COR-L47 (cell line): Measurements from ENCODE around the gene ACKR3.

Experiments
- DNase-seq: peaks from one replicate; lab custom pipeline; 2025; lab: John Stamatoyannopoulos, UW

ACKR3 gene

DNA sequence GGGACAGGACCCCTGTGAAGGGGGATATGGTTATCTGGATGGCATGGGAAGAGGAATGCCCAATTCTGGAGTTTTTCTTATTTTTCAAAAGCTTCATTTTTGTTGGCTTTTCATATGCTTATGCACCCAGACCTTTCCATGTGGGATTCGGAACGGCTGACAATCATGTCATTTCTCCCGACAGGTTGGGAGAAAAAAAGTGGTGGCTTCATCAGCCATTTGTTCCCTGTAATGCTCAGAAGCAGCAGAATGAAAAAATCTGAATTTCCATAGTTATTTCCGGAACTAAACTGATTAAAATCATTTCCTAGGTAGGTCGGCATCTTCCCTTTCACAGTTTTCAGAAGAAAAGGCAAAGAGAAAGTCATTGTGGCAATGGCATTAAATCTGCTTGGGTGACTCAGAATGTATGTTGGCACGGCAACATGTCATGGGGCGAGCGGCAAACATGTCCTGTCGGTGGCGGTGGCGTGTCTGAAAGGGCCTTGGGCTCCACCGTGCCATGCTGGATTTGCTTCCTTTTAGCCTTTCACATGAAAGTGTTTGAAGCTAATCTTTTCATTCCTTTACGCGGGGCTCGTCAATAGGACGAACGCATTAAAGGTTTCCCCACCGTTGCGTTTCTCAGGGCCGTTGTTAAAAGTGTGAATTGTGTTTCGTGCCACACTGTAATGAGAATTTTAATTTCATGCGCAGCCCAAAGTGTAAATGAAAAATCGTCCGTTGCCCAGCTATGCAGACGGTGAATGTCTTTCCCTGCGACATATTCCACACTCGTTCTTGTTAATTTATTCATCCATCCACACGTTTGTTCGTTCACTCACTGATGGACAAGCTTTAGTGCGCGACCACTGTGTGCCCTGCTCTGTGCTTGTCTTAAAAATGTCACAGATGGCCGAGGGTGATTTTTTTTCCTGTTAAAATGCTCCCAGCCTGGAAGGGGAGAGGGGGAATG is 18.5 kb downstream of the ACKR3 start:
- no peak for DNase-seq

DNA sequence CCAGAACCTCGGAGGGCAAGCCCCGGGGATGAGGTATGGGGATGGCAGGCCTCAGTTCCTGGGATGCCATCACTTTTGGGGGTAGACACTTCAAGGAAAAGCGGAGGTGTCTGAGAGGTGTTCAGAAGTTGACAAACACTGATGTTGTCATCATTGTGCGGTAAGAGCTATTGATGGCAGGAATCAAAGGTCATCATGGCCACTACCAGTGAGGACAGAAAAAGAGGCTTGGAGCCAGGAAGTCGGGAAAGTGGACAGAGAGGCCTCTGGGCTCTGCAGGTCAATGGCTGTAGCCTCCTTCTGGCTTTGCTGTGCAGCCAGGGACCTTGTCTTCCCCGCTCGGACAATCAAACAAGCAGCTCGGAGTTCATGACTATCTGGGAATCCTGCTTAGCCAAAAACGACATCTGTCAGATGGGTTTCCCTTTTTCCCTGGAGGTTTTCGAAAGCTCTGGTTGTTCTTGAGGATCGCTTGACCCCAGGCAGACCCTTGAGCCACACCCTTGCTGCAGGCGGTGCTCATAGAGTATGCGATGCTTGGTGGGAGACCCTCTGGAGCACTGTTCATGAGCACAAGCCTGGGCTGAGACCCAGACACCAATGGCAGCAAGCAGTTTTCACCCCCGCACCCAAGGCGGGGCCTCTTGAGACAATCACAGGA is 19.4 kb downstream of the ACKR3 start:
- no peak for DNase-seq

DNA sequence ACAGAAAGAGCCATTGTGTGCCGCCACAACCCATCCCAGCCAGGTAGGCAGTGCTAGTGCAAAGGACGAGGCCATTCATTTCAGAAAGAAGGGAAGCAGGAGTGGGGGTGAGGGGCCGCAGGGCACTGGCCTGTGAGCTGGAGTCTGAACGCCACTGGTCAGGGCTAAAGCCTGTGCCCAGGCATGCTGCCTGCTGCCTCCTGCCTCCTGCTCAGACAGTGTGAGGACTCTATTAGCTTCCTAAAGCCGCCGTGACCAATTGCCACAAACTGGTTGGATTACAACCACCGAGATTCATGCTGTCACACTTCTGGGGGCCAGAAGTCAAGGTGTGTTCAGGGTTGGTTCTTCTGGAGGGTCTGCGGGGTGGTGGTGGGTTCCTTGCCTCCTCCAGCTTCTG is 21.2 kb downstream of the ACKR3 start:
- no peak for DNase-seq

DNA sequence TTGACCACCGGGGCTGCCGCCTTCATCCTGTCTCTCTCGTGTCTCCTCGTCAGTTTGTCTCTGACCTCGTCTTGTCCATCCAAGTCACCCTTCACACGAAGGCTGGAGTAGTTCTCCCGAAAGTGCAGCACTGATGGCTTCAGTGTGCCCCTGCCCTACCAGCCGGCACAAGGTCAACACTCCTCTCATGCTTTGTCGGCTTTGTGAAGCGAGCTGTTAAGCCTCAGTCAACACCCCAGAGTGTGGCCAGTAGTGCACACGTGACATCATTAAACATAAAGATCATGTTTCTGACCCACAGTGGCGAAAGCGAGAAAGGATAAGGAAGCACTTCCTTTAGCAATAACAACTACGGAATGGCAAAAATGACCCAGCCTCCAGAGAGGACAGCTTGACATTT is 23.2 kb downstream of the ACKR3 start:
- no peak for DNase-seq

DNA sequence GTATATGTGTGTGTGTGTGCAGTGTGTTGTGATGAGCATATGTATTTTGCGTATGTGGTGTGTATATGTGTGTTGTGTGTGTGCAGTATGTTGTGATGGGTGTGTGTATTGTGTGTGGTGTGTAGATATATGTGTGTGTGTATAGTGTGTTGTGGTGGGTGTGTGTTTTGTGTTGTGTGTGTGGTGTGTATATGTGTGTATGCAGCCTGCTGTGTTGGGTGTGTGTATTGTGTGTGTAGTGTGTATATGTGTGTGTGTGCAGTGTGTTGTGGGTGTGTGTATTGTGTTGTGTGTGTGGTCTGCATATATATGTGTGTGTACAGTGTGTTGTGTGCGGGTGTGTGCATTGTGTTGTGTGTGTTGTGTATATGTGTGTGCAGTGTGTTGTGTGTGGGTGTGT is 23.9 kb downstream of the ACKR3 start:
- DNase-seq: no peak

DNA sequence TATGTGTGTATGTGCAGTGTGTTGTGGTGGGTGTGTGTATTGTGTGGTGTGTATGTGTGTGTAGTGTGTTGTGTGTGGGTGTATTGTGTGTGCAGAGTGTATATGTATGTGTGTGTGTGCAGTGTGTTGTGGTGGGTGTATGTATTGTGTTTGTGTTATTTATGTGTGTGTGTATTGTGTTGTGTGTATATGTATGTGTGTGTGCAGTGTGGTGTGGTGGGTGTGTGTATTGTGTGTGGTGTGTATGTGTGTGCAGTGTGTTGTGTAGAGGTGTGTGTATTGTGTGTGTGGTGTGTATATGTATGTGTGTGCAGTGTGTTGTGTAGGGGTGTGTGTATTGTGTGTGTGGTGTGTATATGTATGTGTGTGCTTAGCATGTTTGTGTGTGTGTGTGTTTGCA is 24.3 kb downstream of the ACKR3 start:
- DNase-seq: no peak

DNA sequence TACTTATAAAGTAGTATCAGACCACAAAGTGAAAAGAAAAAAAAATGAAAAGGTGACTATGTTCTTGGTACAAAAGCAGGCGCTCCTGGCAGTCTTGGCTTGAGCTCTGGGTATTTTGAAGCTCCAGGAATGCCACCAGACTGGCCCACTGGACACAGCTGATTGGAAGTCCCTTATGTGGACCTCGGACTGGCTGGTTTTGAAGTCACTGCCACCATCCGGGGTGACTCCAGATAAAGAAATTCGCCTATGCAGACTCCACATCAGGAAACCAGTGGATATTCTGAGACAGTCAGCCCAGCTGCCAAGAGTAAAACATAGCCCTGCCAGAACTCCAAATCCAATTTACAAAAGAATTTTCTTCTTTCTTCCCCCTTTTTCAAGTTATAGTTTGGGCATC is 28.0 kb downstream of the ACKR3 start:
- no peak for DNase-seq

DNA sequence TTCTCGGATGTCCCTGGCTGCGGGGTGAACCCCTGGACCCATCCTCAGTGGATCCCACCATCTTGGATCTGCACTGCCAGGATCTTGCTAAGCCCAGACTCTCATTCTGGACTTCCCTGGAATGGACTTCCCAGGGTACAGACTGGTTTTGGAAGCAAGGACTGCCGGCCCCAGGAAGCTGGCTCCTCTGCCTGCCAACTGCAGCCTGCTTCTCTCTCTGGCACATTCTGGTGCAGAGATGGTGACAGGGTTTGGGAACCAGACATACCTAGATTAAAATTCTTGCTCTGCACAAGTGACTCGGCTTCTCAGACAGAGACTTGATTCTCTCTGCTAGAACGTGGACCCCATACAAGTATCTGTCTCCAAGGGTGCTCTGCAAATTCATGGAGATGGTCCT is 29.4 kb downstream of the ACKR3 start:
- DNase-seq: no peak

DNA sequence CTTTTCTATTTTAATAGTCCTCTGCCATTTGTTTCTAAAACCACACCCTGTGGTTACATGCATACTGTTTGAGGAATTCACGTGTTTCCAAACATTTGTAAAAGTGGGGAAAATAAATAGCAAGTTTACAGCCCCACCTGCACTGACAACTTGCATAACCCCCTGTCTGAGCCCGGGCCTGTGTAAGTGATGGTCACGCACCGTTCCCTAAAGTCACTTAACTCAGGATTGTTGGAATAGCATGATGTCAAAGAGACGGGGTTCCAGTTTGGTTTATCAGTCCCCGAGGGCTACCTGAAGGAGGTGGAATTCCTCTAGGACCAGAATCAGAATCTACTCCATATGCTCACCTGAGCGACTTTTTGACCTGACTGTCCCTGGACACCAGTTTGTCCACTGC is 30.5 kb downstream of the ACKR3 start:
- DNase-seq: no peak

DNA sequence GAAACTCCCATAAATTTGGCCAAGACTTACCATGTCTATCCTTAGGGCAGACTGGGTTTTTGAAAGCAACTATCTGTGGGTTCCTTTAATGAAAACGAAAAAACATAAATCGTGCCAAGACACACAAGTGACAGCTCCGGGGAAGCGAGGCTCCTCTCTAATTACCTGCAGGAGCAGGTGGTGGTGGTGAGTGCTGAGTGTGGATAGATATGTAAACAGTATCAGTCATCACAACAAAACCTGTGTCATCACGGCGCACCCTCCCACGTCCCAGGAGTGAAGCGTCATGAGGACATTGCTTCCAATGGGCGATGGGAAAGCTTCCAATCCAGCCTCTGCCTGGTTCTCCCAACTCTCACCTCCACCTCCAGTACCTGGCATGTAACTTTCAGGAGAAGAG is 31.3 kb downstream of the ACKR3 start:
- DNase-seq: peak; percentile 34

DNA sequence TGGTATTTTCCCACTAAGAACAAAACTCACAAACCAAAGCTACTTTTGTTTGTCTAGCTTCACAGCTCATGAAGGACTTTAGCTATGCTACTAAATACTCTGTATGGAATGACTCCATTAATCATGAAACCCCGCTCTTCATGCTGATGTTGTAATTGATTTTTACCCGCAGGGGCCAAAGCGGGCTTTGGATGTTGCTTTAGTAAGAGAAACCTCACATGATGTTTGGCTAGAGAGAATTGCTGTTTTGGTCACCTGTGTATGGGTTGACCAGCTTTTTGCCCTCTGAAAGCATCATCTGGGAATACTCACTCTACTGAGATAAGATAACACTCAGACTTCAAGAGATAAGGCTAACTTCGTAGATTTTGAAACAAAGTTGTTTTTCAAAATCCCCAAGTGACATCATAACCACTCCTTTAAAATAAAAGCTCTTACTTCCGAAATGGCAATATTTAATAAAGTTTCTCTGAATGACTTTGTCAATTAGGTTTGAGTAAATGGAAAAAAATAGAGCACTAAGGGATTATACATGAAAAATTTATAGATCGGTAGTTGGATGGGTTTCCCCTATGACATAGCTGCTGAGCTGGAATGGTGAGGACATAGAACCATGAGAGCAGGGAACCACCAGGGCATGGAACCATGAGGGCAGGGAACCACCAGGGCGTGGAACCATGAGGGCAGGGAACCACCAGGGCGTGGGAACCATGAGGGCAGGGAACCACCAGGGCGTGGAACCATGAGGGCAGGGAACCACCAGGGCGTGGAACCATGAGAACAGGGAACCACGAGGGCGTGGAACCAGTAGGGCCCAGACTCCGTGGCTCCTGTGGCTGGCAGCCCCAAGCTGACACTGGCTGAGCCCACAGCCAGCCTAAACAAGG is 31.9 kb downstream of the ACKR3 start:
- DNase-seq: no peak

DNA sequence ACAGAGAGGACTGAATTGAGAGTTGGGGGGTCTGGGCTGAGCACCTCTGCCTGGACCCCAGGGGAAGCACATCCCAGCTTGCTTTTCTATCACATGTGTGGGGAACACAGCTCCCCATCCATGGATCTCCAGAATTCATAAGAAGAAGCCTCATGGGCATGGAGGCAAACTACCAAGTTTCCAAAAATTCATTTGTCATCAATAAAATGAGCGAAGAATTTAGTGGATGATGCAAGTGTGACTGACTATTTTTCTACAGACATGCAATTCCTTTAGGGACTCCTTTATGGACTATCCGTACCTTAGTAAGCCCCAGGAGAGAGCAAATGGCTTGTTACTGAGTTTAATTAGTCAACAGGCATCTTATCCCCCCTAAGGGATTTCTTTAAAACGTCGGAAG is 33.1 kb downstream of the ACKR3 start:
- DNase-seq: no peak

DNA sequence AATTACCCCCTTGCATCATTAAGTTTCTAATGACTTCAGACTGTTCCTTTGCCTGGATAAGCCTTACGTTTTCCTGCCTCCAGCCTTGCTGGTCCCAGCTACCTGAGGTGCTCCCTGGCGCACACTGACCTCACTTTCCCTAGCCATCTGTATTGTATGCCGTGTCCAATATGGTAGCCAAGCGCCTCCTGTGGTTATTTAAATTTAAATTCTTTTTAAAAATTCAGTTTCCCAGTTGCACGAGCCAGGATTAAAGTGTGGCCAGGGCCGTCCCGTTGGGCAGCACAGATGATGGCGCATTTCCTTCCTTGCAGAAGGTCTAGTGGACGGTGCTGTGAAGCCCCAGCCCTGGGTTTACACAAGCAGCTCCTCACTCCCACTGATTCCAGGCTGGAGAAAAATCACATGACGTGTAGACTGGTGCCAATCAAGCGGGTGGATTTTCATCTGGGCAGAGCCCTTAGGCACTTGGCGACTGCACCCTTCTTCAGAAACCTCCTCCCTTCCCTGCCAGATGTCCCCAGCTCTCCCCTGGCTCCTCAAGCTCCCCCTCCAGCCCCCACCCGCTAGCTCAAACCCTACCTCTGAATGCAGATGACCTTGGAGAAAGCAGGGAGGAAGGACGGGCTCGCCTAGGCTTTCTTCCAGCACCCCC is 33.9 kb downstream of the ACKR3 start:
- DNase-seq: no peak

DNA sequence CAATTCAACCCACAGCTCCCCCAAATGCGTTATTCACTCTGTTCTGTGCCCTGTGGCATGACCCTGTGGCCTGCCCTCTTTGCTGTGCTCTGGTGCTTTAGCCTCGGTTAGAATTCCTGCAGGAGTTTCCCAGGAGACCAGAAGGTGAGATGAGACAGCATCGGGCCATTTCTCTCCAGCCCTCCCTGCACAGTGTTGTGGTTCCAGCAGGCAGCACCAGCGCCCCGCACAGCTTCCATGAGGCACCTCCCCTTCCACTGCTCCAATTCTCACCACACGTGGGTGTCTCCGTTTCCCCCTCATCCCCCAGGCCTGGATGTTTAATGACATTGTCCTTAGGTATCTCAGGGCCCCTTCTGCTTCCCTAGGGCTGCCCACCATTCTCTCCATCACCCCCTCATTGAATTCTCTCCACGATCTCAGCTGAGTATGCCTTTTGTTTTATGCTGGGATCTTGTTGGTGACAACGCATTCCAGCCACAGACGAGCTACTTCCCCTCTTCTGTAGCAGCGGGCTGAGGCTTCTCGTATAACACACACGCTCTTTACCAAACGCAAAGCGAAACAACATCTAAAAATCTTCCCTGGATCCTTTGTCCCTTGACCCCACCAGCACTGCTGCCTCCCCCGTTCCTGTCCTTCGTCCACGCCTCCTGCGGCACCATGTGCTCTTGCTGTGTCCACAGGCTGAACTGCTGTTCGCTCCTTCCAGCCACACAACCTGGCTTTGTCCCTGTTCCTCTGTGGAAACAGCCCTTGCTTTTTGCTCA is 35.1 kb downstream of the ACKR3 start:
- no peak for DNase-seq

DNA sequence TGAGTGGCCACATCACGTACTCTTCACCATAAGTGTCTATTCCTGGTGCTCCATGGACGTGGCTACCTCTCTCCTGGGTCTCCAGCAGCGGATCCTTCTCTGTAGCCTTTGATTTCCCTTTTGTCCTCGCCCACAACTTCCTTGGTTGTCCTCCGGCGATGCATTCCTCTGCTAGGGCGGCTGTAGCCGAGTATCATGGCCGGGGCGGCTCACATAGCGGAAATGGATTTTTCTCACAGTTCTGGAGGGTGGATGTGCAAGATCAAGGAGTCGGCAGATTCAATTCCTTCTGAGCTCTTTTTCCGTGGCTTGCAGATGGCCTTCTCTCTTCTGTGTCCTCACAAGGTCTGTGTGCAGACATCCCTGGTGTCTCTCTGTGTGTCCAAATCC is 35.7 kb downstream of the ACKR3 start:
- no peak for DNase-seq

DNA sequence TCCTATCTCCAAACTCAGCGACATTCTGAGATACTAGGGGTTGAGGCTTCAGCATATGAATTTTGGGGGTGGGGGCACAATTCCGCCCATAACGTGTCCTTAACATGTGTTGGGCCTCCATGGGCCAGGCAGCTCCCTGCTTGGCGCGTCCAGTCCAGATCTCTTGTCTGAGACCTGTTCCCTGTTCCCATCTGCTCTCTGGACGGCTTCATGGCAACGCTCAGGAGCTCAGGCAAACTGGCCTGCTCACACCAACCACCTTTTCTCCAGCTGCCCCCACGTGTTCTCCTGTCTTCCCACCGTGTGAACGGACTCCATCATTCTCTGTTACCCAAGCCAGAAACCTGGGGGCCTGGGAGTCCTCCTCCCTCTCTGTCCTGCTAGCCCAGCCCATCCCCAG is 36.4 kb downstream of the ACKR3 start:
- DNase-seq: no peak

DNA sequence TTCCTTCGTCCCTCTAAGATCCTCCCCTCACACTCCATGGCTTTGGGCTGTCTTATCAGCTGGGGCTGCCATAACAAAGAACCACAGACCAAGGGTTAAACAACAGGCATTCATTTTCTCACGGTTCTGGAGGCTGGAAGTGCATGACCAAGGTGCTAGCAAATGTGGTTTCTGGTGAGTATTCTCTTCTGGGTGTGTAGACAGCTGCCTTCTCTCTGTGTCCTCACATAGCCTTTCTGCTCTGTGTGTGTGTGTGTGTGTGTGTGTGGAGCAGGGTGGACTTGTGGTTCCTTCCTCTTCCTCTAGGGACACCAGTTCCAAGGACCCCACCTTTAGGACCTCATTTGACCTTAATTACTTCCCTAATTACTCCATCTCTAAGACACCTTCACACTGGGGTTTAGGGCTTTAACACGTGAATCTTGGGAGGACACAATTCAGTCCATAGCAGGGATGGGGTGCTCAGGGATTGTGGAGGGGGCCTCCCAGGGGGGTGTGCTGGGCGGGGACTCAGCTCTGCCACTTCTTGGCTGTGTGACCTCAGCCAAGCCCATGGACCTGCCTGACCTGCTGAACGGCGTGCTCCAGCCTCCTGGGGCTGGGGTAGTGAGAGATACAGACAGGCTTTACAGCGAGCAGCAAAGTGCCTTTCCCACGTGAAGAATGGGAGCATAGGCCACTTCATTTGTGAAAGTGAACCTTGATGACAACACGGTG is 38.0 kb downstream of the ACKR3 start:
- no peak for DNase-seq

DNA sequence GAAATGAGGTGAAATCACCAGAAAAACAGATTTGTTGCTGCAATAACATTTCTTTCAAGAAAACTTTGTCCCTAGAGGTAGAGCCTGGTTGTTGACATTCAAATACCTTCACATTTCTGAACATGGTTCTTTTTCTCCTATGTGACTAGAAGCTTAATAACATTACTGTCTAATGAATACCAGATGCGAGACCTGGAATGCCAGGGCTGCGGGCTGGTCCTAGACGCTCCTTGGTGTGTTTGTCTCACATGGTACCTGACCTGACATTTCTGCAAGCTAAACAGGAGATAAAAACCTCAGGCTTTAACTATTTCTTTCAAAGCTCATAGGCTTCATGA is 38.5 kb downstream of the ACKR3 start:
- no peak for DNase-seq

DNA sequence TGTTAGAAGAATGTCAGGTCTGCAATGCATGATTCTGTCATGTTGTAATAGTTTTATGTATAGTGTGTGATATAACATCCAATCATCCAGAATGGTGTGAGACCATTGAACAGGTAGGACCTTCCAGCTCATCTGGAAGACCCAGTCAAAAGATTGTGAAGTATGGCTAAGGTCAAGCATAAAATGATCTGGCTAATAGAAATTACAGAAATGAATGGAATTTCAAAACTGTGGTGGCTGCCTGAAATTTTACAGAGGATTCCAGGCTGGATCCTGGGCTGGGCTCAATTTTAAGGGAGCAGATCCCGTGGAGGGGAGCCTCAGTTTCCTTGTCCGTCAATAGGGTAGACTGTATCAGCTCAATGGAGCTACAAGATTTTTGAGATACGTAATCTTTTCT is 39.1 kb downstream of the ACKR3 start:
- DNase-seq: no peak

DNA sequence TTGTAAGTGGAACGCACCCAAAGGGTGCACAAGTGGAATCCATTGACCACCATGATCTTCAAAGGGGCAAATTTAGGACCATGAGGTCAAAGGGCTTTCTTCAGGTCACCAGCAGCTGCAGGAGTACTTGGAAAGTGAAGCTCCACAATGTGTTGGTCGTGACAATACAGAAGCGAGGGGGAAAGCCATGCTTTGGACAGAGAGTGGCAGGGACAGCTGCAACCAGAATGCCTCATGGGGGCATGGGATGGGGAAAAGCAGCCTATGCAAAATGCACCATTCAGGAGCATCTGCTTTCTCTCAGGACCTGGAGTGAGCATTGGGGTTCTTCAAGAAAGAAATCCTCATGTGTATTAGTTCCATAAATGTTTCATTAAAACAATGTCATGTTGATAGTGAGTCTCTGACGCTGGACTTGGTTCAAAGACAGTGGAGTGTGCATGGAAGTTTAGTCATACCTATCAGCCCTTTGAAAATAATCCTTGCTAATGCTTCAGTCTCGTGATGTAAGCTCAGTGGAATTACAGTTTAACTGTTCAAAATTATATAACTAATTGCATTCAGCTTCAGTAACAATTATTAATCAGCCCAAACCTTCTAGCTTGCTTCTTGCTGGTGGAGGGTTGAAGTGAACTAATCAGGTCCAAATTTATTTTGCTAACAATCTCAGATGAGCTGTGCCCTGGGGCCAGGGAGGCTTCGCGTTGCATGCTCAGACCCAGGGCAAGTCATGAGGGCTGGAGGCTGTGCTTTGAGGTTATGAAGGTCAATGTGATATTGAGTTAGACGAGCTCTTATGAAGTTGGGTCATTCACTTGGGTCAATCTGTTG is 41.6 kb downstream of the ACKR3 start:
- no peak for DNase-seq
